IPS-20b (cell line): Measurements from ENCODE around the gene SLC35A5.
"Not testable (repeated sequence)": the region's sequence is repeated elsewhere in the genome, so short reads cannot be mapped to it uniquely, and the experiment has no call there.

Experiments
- H3K27ac ChIP-seq: one replicate; pipeline ENCODE4 v1.5.1; 2013; ENCODE audit warnings: low read length
- H3K27me3 ChIP-seq: 2 replicates; pipeline ENCODE4 v1.6.1; 2013; ENCODE audit warnings: mild to moderate bottlenecking, low read length, inconsistent platforms; ENCODE audit not compliant: insufficient read depth
- H3K36me3 ChIP-seq: 2 replicates; pipeline ENCODE4 v1.6.1; 2013; ENCODE audit warnings: low read depth, mild to moderate bottlenecking, inconsistent platforms, low read length, moderate library complexity; ENCODE audit not compliant: insufficient read depth
- H3K4me1 ChIP-seq: 2 replicates; pipeline ENCODE4 v1.6.1; 2013; ENCODE audit warnings: mild to moderate bottlenecking, control low read depth, inconsistent platforms, low read length, moderate library complexity; ENCODE audit not compliant: insufficient read depth
- H3K4me3 ChIP-seq: 2 replicates; pipeline ENCODE4 v1.5.1; 2013; ENCODE audit warnings: mild to moderate bottlenecking, low read length, inconsistent platforms
- H3K9ac ChIP-seq: 2 replicates; pipeline ENCODE4 v1.6.1; 2013; ENCODE audit warnings: low read depth, mild to moderate bottlenecking, inconsistent platforms, low read length, moderate library complexity
- H3K9me3 ChIP-seq: 2 replicates; pipeline ENCODE4 v1.6.1; 2013; ENCODE audit warnings: mild to moderate bottlenecking, low read depth, low read length, inconsistent platforms; ENCODE audit not compliant: insufficient read depth

Gene SLC35A5

GRCh38 chr3:112555535-112556170, 6.2 kb upstream of the SLC35A5 start:
- Histone ChIP-seq H3K9ac (no peak overlapping the region), H3K9me3 (no peaks in the 10 kb centered on the region), H3K27me3 (no peaks in the 10 kb centered on the region), H3K4me1 (peaks cover 3% of the 10 kb centered on the region; the same call in 1 of the 2 replicates), H3K4me3 (no peak overlapping the region), H3K27ac (no peak overlapping the region), H3K36me3 (peaks cover 17% of the 10 kb centered on the region)

GRCh38 chr3:112557976-112558375, 3.9 kb upstream of the SLC35A5 start:
- peaks cover 13% of the 10 kb centered on the region for H3K36me3 ChIP-seq
- no peak overlapping the region for H3K4me3 ChIP-seq
- peaks cover 3% of the 10 kb centered on the region; the same call in 1 of the 2 replicates for H3K4me1 ChIP-seq
- H3K27ac ChIP-seq: no peak overlapping the region
- no peak overlapping the region for H3K9ac ChIP-seq
- H3K9me3 ChIP-seq: no peaks in the 10 kb centered on the region
- H3K27me3 ChIP-seq: no peaks in the 10 kb centered on the region

DNA sequence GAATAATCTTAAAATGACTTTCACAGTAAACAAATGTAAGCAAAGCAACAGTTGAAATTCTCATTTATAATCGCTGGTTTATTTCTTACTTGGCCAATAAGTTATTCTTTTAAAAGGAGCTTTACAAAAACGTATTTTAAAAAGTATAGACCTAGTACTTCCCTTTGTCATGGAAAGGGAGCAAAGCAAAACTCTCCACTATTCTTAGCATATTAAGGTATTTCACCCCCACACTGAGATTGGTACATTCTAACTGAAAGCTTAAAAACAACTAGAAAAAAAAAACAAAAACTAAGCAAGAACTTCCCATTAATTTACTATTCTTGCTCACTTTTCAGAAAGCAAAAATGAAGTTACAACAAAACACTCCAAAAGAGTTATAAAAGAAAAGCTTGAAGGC, 1.5 kb upstream of the SLC35A5 start:
- no peaks in the 10 kb centered on the region for H3K9me3 ChIP-seq
- peak overlapping the region; percentile 96 for H3K4me3 ChIP-seq
- H3K4me1 ChIP-seq: peaks cover 22% of the 10 kb centered on the region
- no peak overlapping the region for H3K27ac ChIP-seq
- peak overlapping the region; percentile 92; the same call in 1 of the 2 replicates for H3K9ac ChIP-seq
- no peaks in the 10 kb centered on the region for H3K27me3 ChIP-seq
- H3K36me3 ChIP-seq: peaks cover 13% of the 10 kb centered on the region

DNA sequence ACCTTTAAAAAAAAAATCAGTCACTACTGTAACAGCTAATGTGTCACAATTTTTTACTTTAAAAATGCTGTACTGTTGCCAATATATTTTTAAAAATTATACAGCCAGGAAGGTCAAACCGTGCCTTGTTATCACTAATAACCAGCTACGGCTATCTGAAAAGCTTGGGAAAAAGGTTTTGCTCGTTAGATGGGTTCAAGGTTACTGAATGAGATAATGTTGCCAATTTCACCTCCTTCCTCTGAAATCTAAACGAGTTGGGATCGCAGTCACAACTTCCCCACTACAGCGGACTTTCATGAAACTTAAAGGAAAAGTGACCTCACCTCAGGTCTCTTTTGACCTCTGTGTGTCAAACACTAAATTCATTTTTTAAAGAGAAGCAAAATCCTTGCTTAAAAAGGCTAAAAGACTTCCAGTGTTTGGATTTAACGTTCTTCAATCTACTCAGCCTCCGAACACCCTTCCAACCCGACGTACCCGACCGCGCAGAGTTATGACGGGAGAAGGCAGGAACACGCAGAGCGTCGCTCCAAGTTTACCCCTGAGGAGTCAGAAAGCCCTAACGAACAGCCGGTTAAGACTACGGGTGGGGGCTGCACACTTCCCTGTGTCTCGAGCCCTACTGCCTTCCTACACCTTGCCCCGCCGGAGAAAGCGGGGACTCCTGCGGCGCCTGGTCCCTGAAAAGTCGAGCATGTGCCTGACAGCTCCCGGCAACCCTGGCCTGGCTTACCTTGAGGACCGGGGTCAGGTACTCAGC, 943 bp upstream of the SLC35A5 start:
- H3K4me1 ChIP-seq: peaks cover 22% of the 10 kb centered on the region
- peak overlapping the region; percentile 64 for H3K27ac ChIP-seq
- H3K4me3 ChIP-seq: peak overlapping the region; percentile 96
- peaks cover 15% of the 10 kb centered on the region for H3K36me3 ChIP-seq
- peak overlapping the region; percentile 92 for H3K9ac ChIP-seq
- no peaks in the 10 kb centered on the region for H3K9me3 ChIP-seq
- no peaks in the 10 kb centered on the region for H3K27me3 ChIP-seq

DNA sequence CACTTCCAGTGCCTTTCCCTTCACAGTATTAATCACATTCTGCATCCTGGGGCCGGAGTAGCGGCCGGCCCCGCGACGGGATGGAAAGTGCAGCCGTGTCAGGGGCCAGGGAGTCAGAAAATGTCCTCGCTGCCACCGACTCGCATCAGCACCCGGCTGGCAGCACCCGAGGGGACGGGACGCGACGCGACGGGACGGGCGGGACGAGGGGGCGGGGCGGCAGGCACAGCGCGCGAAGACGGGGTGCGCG, 436 bp upstream of the SLC35A5 start:
- no peaks in the 10 kb centered on the region for H3K9me3 ChIP-seq
- peaks cover 22% of the 10 kb centered on the region for H3K4me1 ChIP-seq
- peaks cover 18% of the 10 kb centered on the region for H3K36me3 ChIP-seq
- H3K27ac ChIP-seq: peak overlapping the region; percentile 48
- H3K9ac ChIP-seq: peak overlapping the region; percentile 92
- H3K27me3 ChIP-seq: no peaks in the 10 kb centered on the region
- H3K4me3 ChIP-seq: peak overlapping the region; percentile 96

GRCh38 chr3:112564247-112564939, 2.5 kb downstream of the SLC35A5 start:
- not testable (repeated sequence) for H3K27me3 ChIP-seq, H3K9me3 ChIP-seq
- Histone ChIP-seq H3K4me3 (peak overlapping the region; percentile 96), H3K27ac (peak overlapping the region; percentile 18), H3K36me3 (peaks cover 26% of the 10 kb centered on the region), H3K9ac (peak overlapping the region; percentile 46; the same call in 1 of the 2 replicates), H3K4me1 (peaks cover 22% of the 10 kb centered on the region)

DNA sequence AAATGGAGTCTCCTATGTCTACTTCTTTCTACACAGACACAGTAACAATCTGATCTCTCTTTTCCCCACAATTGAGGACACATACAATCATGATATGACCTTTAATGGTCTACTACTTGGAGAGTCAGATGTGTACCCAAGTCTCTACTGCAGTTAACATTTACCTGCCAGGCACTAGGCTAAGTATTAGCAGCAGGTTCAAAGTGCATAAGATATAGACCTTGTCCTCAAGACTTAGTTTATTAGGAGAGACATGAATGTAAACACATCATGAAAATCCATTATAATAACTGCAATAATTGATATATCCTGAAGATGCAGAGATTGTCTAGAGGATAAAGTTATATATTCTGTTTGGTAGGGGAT, 3.1 kb downstream of the SLC35A5 start:
- Histone ChIP-seq H3K27me3 (no peaks in the 10 kb centered on the region), H3K9ac (no peak overlapping the region), H3K27ac (peak overlapping the region; percentile 18), H3K4me1 (peaks cover 20% of the 10 kb centered on the region), H3K4me3 (peak overlapping the region; percentile 45), H3K36me3 (peaks cover 31% of the 10 kb centered on the region), H3K9me3 (no peaks in the 10 kb centered on the region)

DNA sequence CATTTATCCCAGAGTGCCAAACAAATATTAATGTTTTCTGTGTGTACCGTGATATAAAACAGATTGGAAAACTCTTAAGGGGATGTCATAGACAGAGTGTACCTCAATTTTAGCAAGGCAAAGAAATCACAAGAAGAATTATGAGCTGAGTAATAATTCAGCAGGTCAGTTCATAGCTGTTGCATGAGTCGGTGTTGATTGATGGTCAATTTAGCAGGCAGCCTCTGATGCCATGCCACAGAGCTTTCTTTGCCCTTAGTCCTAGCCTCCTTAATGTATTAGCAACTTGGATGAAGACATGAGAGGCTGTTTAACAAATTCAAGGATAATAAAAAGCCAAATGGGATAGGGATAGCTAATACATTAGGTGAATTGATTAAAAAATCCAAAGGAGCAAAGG, 6.8 kb downstream of the SLC35A5 start:
- Histone ChIP-seq H3K9me3 (no peaks in the 10 kb centered on the region), H3K27ac (no peak overlapping the region), H3K4me1 (peaks cover 12% of the 10 kb centered on the region), H3K9ac (no peak overlapping the region), H3K4me3 (no peak overlapping the region), H3K27me3 (no peaks in the 10 kb centered on the region), H3K36me3 (peaks cover 64% of the 10 kb centered on the region)

- no peak overlapping the region for H3K4me3 ChIP-seq
- H3K9ac ChIP-seq: no peak overlapping the region
- peaks cover 6% of the 10 kb centered on the region for H3K4me1 ChIP-seq
- no peaks in the 10 kb centered on the region for H3K27me3 ChIP-seq
- no peaks in the 10 kb centered on the region for H3K9me3 ChIP-seq
- no peak overlapping the region for H3K27ac ChIP-seq
- H3K36me3 ChIP-seq: peaks cover 70% of the 10 kb centered on the region
Measured at GRCh38 chr3:112569265-112569664, 7.4 kb downstream of the SLC35A5 start.

DNA sequence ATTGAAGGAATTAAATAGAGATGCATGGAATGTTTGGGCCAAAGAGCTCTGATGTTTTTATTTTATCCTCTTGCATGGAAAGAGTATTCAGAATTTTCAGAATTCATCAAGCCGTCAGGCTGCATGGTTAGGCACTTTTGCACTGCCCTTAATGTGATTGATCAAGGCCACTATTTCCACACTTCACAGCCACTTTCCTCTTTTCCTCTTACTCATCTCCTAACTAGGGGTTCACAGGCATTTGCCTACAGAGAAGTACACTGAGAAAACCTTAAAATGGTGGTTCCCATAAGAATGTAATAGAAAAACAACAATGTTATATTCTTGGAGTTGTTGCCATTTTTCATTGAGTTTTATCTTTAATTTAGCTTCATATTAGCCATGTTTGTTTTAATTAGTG, 10.9 kb downstream of the SLC35A5 start:
- no peak overlapping the region for H3K4me3 ChIP-seq
- no peak overlapping the region for H3K27ac ChIP-seq
- no peaks in the 10 kb centered on the region for H3K4me1 ChIP-seq
- no peaks in the 10 kb centered on the region for H3K9me3 ChIP-seq
- H3K9ac ChIP-seq: no peak overlapping the region
- H3K27me3 ChIP-seq: no peaks in the 10 kb centered on the region
- H3K36me3 ChIP-seq: peaks cover 60% of the 10 kb centered on the region

GRCh38 chr3:112579232-112579631, 17.4 kb downstream of the SLC35A5 start:
- Histone ChIP-seq H3K4me1 (peaks cover 11% of the 10 kb centered on the region; the same call in 1 of the 2 replicates), H3K36me3 (peaks cover 47% of the 10 kb centered on the region), H3K9me3 (no peaks in the 10 kb centered on the region), H3K27me3 (no peaks in the 10 kb centered on the region), H3K9ac (no peak overlapping the region), H3K27ac (no peak overlapping the region), H3K4me3 (no peak overlapping the region)

DNA sequence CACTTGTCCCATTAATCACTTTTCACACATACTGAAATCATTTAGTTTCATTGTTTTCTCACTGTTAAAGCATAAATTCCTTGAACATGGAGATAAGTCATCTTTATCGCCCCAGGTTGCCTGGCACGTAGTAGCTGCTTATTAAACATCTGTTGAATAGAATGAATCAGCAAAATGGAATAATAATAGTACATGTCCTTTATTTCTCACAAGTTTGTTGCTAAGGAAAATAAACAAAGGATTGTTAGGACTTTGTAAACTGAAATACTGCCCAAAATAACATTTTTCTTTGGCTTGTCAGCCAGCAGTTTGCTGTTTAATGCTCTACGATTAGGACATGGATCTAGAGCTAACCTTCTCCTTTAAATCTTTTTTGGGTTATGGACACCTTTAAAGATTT, 17.9 kb downstream of the SLC35A5 start:
- H3K4me1 ChIP-seq: peaks cover 11% of the 10 kb centered on the region; the same call in 1 of the 2 replicates
- H3K9ac ChIP-seq: no peak overlapping the region
- no peaks in the 10 kb centered on the region for H3K9me3 ChIP-seq
- H3K4me3 ChIP-seq: no peak overlapping the region
- H3K36me3 ChIP-seq: peaks cover 48% of the 10 kb centered on the region
- no peak overlapping the region for H3K27ac ChIP-seq
- no peaks in the 10 kb centered on the region for H3K27me3 ChIP-seq
